Osteocyte (in vitro differentiated cells): ENCODE measurements around the gene N4BP2. TPM values are rescaled to one million over a fixed set of nuclear protein-coding genes. Genes with fewer than 3 reads are reported as not detected.

Source experiments
- DNase-seq: peaks from one replicate; pipeline ENCODE4 v3.0.0; 2021; ENCODE audit warnings: mixed read lengths; ENCODE audit not compliant: unreplicated experiment; ENCODE audit errors: extremely low spot score
- H3K27ac Mint-ChIP-seq: one replicate; pipeline ENCODE4 v1.8.0; 2021; ENCODE audit warnings: mild to moderate bottlenecking, mixed read lengths; ENCODE audit not compliant: unreplicated experiment
- H3K27me3 Mint-ChIP-seq: one replicate; pipeline ENCODE4 v1.8.0; 2021; ENCODE audit warnings: mixed read lengths; ENCODE audit not compliant: unreplicated experiment
- H3K36me3 Mint-ChIP-seq: one replicate; pipeline ENCODE4 v1.8.0; 2021; ENCODE audit warnings: mixed read lengths; ENCODE audit not compliant: unreplicated experiment
- H3K4me1 Mint-ChIP-seq: one replicate; pipeline ENCODE4 v1.8.0; 2021; ENCODE audit warnings: mixed read lengths; ENCODE audit not compliant: unreplicated experiment
- H3K4me3 Mint-ChIP-seq: one replicate; pipeline ENCODE4 v1.8.0; 2021; ENCODE audit warnings: mild to moderate bottlenecking, moderate library complexity, mixed read lengths; ENCODE audit not compliant: unreplicated experiment
- H3K9me3 Mint-ChIP-seq: one replicate; pipeline ENCODE4 v1.8.0; 2021; ENCODE audit warnings: mixed read lengths; ENCODE audit not compliant: unreplicated experiment
- CTCF ChIP-seq: fragments of 200-600 bp; sonication (generic); IDR thresholded peaks from 2 replicates; pipeline ENCODE4 v1.5.0; 2021; ENCODE audit warnings: antibody characterized with exemption, mild to moderate bottlenecking, moderate library complexity
- total RNA-seq: library from RNA; stranded (reverse); gene quantifications from 2 replicates; pipeline ENCODE4 v1.2.1, GENCODE V29; 2021

The N4BP2 gene
- total RNA-seq, 1 donor from 2014 or later, result 14.9 TPM

GRCh38 chr4:40190019-40190418 lies 133.4 kb downstream of the N4BP2 start:
- no peaks in the 10 kb centered on the region for H3K27me3 Mint-ChIP-seq
- H3K4me1 Mint-ChIP-seq, result peaks cover 15% of the 10 kb centered on the region
- no peak for TF ChIP-seq CTCF
- H3K9me3 Mint-ChIP-seq, result no peaks in the 10 kb centered on the region
- no peak overlapping the region for H3K4me3 Mint-ChIP-seq
- DNase-seq, result no peak
- H3K36me3 Mint-ChIP-seq, result no peaks in the 10 kb centered on the region
- H3K27ac Mint-ChIP-seq, result no peak overlapping the region

DNA sequence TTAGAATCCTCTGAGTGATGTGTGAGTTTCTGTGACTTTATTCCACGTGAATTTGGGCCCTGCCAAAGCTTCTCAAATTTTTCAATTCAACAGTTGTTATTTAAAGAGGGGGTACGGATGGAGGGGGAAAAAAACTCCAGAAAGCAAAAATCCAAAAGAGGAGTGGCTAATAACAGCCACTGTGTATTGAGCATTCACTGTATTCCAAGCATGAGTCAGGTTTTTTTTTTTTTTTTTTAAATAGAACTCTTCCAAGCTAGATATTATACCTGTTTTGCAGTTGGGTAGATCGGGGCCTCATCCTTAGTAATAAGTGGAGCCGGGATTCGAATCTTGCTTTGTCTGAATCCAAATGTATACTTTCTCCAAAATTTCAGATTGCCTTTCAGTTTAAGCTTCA lies 133.8 kb downstream of the N4BP2 start:
- Mint-ChIP-seq H3K4me3 (no peak overlapping the region), H3K27ac (no peak overlapping the region)

DNA sequence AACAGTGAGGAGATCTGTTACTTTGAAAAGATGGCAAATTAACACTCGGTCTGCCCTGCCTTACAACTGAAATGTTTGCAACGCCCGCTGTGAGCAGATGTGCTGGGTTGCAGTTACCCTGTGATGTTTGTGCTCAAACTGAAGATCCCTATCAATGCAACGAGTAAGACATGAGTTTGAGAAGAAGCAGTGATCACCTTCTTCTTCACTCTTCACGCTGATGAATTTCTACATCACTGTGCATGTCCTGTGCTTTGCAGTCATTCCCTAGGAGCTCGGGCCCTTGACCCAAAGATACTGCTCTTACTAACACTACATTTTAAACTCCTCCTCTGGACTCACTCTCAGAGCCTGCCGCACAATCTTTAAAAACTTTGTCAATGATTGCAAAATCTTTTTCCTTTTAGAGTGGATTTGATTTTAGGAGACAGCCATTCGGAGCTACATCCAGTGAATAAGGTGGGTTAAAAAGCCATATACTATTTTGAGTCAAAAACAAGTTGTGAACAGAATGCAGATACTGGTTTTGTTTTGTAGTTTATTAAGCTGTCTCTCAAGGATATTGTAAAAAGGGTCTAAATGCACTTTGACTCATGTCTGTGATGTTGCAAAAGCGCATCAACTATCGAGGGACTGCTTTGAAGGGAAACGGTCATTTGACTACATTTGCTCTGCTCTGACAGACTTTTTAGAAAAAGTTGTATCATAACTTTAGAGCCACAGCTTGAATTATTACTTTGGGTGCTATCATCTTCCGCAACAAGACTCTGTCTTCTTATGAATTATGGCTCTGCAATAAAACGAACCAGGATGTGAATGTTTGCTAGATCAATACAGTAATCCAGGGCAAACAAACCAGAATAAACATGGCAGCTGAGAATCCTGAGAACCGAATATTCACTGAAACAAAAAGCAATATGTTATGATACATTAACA lies 134.5 kb downstream of the N4BP2 start:
- Mint-ChIP-seq H3K9me3 (no peaks in the 10 kb centered on the region), H3K4me3 (no peak overlapping the region), H3K27me3 (no peaks in the 10 kb centered on the region), H3K27ac (no peak overlapping the region), H3K36me3 (no peaks in the 10 kb centered on the region), H3K4me1 (peaks cover 10% of the 10 kb centered on the region)
- no peak for DNase-seq
- TF ChIP-seq CTCF, result no peak

More for the DNA sequence above, 133.8 kb downstream of the N4BP2 start:
- no peak for TF ChIP-seq CTCF
- Mint-ChIP-seq H3K4me1 (peaks cover 15% of the 10 kb centered on the region), H3K9me3 (no peaks in the 10 kb centered on the region), H3K27me3 (no peaks in the 10 kb centered on the region), H3K36me3 (no peaks in the 10 kb centered on the region)
- no peak for DNase-seq

DNA sequence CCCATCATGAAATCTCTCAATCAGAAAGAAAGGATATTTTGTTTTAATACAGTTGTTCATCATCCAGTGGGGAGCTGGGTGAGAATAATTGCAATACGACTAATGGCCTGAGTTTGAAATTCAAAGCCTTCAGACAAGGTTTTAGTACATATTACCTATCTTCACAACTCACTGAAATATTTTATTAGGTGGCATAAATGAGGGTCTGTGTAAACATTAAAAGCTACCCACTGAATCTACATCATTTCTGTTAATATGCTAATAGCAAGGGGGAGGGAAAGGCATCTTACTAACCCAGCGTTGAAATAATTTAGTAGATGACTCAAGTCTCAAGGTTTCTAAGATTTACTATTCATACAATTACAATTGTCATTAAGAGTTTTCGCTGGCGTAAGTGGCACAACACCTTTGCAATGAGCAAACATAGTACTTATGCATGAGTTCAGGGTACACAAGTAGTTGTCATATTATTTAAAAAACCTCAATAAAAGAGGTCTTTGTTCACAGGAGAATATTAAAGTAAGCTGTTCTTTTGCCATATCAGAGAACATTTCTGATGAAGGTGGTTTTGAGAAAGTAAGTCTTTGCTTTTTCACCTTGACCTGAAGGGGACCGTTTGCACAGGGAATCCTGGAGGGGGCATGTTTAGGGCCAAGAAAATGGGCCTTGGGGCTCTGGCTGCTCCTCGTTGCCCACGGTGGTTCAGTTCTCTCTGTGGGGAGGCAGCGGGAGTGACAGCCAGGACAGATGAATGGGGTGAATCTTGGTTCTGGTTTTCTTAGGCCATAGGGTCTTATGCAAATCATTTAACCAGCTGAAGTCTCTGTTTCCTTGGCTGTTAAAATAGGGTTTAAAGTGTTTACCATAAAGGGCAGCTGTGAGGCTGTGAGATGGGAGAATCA lies 135.7 kb downstream of the N4BP2 start:
- Mint-ChIP-seq H3K4me3 (no peak overlapping the region), H3K4me1 (peaks cover 7% of the 10 kb centered on the region)

More for the DNA sequence above, 135.7 kb downstream of the N4BP2 start:
- H3K36me3 Mint-ChIP-seq, result no peaks in the 10 kb centered on the region
- no peaks in the 10 kb centered on the region for H3K27me3 Mint-ChIP-seq
- H3K9me3 Mint-ChIP-seq, result no peaks in the 10 kb centered on the region
- no peak for DNase-seq
- no peak for TF ChIP-seq CTCF
- H3K27ac Mint-ChIP-seq, result no peak overlapping the region
